NCI-H146 (cell line): ENCODE results near the gene FAR2.

ENCODE experiments used
- DNase-seq: peaks from one replicate; lab custom pipeline; 2025; lab: John Stamatoyannopoulos, UW

Gene FAR2

DNA sequence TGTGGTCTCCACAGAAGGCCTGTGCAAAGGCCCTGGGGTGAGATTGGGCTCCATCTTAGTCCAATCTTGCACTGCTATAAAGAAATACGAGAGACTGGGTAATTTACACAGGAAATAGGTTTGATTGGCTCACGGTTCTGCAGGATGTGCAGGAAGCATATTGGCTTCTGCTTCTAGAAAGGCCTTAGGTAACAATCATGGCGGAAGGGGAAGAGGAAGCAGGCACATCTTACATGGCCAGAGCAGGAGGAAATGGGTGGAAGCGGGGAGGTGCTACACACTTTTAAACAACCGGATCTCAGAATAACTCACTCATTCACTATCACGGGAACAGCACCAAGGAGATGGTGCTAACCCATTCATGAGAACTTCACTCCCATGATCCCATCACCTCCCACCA, 55.4 kb downstream of the FAR2 start:
- no peak for DNase-seq

DNA sequence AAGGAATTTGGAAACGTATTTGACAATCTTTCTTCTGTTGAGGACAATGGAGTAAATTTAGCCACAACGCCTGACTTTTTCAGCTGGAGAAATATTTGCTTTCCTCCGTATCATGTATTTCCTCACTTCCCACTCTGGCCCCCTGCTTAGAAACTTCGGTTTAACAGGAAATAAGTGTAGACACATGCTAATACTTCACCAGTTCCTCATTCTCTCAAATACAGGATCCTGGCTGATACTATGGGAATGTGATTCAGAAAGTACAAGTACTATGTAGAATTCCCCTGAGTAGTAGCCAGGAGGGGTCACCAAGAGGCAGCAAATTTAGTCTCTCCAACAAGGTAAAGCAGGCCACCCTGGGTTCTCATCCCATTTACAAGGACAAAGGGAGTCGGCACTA, 58.0 kb downstream of the FAR2 start:
- DNase-seq: no peak

DNA sequence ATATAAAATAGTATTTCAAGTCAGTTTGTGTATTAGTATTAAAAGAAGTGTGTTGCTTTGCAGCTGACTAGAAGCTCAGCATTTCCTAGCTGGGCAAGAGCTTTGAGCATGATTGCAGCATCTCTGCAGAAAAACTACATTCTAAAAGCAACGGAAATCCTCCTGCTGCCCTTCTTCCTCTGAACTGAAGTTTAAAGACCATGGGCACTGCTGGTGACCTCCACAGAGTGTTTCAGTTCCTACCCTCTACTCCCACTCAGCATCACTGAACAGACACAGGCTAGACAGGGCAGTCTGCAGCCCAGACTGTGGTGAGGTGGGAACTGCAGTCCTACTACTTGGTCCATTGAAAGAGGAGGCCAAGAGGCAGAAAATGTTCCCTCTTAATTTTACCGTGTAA, 59.0 kb downstream of the FAR2 start:
- no peak for DNase-seq

DNA sequence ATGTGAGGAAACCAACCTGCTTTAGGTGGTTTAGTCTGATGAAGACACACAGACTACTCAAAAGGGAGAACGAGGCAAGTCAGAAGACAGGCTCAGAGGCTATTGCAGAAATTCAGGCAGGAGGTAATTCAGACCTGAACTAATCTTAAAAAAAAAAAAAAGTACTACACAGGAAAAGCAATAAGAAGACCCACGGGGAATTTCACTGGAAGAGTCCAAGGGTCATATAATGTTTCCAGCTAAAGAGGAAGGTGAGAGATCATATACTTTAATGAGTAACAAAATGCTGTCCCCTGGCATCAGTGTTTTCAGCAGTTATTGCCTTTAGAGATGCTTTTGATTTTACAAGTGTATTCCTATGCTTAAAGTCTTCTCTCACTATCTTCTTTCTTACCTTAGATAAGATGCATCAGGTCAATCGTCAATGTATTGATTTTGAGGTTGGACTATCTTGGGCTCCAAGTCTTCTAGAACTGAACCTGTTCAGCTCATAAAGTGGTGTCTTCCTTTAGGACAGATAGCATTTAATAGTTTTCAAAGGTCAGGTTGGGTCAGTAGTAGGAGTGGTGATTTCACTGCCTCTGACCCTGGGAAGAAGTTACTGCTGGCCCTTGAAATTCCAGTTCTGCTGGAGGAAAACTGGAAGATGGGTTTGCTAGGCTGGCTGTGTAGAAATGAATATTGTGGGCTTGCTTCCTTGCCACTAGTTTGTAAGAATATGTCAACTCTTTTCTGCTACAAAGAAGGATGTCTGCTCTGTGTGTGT, 60.0 kb downstream of the FAR2 start:
- no peak for DNase-seq

DNA sequence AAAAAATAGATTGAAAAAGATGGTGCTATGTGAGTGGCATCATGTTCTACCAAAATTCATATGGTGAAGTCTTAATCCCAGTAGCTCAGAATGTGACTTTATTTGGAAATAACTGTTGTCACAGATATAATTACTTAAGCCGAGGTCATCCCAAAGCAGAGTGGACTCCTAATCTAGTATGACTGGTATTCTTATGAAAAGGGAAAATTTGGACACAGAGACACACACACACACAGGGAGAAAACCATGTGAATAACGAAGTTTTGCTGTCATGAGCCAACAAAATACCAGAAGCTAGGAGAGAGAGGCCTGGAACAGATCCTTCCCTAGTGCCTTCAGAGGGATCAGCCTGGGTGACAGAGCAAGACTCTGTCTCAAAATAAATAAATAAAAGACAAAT, 62.6 kb downstream of the FAR2 start:
- DNase-seq: no peak

DNA sequence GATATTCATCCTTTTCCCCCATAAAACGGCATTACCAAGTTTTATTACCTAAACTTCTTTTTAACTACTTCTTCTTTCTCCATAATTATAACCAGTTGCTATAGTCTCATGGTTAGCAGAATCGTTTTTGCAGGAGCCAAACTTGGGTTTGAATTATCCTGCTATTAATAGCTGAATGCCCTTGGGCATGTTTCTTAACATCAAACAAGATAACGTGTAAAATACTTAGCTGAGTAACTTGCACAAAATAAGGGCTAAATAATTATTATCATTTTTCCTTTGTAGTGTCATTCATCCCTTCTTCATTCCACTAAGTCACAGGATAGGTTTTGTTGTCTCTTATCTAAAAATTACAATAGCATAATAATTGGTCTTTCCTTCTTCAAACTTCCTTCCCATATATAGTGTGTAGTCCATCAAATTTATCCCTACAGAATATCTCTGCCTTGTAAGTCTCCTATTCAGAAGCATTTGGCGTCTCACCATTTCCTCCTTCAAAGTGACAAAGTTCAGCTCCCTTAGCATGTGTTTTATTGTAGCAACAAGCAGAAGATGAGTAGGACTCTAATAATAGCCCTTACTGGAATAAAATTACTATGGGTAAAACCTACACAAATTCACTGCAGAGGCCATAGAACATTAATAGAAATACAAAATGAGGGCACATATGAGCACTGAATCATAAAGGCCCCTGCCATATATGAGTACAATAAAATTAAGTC, 63.8 kb downstream of the FAR2 start:
- no peak for DNase-seq

DNA sequence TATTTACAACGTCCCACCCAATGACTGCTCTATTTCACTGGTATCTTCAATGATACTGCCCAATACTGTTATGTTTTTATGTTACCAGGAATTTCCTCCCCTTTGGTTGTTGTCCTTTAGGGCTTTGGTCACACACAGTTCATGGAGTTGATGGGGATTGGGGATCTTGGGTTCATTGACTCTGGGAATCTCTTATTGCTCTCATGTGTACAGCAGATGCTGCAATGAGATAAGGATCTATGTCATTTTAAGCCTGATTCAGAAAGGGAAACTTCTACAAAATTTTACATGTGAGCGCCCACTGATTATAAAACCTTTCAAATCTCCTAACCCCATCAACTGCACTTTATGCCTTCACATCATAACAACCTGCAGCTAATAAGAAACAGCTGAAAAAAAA, 67.2 kb downstream of the FAR2 start:
- DNase-seq: no peak

DNA sequence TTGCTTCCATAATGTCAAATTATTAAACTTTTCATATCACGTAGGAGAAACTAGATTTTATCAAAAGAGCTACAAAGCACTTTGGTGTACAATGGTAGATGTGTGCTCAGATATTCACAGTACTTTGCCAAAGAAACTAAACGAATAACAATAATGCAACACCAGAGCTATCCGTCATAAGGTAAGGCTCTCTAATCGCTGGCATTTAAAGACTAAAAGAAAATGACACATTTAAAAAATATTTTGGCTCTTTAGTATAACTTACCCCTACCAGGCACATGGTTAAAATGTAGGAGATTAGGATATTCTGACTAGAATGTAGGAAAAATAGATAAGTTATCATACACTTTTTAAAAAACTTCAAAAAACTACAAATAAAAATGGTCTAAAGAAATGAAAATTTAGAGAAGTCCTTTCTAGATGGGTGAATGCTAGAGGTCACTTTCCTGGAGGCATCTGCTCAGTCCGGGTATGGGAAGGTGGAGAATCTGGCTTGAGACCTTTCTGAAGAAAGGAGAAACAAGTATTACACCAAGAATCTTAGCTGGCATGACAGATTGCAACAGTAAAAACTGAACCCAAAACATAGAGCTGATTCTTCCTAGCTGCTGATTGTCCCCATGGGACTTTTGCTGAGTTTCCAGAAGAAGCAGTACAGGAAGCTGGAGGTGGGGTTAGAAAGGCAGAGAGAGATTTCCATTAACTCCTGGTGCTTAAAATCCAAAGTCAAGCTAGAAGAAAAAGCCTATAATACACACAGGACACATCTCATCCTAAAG, 67.9 kb downstream of the FAR2 start:
- no peak for DNase-seq

DNA sequence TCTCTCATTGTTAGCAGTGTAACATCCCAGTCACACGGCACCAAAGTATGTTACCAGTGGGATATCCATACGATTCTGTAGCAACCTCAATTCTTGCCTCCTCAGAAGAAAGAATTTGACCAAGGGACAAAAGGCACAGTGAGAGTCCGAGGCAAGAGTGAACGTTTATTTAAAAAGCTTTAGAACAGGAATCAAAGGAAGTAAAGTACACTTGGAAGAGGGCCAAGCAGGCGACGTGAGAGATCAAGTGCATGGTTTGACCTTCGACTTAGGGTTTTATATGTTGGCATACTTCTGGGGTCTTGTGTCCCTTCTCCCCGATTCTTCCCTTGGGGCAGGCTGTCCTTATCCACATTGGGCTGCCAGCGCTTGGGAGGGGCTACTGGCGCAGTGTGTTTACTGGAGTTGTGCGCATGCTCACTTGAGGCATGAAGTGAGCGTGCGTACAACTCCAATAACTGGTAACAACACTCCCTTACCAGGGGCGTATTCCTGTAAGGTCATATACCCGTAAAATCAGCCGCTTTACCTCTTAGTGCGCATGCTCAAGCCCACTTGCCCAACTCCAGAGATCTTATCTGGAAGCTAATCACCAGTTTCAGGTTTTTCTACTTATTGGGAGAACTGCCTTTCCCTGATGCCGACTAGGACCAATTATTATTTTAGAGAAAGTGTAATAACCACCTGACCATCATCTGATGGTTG, 71.7 kb downstream of the FAR2 start:
- DNase-seq: no peak

DNA sequence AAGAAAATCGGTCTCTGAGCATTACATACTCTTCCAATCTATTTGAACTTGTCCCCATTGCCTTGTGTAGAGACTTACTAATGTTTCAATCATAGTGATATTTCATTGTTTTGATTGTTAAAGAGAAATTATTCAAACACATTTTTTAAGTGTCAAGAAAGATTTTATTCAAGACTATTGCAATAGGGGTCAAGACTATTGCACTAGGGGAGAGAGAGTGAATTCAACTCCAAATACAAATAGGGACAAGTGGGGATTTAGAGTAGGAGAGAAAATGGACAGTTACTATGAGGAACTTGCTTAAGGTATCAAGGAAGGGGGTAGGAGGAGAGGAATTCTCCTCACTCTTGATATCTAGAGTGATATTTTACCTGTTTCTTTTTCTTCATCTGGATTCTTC, 73.1 kb downstream of the FAR2 start:
- no peak for DNase-seq

DNA sequence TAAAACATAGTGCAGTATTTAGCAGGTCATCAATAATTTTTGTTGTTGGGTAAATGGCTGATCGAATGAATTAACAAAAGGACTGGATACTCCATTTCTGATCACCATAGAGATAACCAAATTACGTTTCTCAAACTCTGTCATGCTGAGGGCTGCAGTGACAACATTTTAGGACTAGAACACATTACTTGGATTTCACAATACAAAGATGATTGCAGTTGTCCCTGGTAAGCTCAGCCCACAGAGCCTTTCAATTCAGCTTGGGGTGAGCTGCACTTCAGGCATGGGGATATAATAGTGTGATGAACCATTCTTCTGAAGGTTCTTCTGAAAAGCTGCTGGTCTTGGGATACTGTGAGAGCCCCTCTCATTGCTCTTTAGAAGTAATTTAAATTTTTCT, 74.3 kb downstream of the FAR2 start:
- no peak for DNase-seq

DNA sequence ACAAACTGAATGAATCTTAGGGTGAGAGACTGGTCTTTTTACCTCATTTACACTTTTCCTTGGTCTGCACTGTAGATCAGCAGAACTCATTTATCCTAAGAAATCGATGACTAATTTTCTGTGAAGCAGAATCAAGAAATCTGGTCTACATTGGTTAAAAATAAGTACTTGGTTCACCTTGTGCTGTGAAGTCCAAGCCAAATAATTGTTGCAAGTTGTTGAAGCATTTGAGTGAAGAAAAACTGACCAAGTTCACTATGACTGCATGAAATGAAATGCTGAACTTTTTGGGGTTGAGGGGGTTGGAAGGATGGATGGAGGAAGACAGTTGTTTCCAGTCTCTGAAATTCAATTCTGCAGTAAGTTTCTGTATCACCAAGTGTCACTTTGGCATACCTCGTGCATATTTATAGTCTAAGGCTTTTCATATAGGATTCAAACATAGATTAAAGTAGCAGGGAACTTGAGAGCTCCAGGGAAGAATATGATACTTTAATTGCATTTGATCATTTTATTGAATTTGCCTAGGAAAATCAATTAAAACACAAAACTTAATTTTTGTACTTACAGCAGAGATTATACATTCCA, 75.0 kb downstream of the FAR2 start:
- no peak for DNase-seq

DNA sequence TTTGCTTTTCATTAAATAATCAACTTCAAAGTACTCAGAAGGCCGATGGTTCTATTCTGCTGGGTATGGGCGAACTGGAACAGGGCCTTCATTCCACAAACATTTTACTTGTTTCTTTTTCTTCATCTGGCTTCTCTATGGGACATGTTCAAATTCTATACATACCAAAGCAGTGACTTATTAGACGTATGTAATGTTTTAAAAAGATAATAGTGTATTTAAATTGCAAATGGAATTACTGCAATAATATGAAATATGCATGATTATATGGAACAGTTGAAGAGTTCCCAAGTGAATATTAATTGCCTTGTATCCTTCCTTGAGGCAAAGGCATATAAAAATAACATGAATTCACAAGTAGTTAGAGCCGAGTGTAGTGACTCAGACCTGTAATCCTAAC, 75.5 kb downstream of the FAR2 start:
- DNase-seq: no peak

DNA sequence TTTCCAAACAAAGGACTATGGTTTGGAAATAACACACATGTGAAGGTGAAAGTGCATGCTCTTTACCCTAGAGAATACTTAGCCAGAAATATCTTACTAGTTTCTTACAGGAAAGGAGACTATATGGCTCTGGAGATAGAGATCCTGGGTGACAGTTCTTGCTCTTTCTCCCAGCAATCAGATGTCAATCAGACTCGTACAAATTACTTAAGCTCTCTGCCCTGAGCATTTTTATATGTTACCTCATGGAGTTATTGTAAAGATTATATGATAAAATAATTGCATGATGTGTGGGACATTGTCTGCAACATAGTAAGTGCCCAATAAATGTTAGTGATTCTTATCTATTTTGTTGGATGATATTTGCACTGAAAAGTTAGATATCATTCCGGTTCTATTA, 76.8 kb downstream of the FAR2 start:
- DNase-seq: no peak

DNA sequence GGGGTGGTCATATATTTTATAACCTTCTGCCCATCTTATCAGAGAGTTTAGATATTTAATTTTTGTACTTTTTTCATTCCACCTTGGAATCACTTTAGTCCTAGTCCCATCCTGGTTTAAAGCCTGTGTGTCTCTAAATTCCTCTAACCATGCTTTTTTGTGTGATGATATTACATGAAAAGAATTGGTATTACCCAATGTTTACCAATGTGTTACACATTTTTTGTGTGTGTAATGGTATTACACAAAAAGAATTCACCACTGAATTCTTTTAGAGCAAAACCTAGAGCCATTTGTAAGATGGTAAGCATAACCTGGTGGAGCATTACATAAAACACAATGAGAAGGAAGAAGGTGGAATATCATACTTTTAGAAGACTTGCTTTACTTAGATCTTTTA, 77.5 kb downstream of the FAR2 start:
- DNase-seq: no peak

DNA sequence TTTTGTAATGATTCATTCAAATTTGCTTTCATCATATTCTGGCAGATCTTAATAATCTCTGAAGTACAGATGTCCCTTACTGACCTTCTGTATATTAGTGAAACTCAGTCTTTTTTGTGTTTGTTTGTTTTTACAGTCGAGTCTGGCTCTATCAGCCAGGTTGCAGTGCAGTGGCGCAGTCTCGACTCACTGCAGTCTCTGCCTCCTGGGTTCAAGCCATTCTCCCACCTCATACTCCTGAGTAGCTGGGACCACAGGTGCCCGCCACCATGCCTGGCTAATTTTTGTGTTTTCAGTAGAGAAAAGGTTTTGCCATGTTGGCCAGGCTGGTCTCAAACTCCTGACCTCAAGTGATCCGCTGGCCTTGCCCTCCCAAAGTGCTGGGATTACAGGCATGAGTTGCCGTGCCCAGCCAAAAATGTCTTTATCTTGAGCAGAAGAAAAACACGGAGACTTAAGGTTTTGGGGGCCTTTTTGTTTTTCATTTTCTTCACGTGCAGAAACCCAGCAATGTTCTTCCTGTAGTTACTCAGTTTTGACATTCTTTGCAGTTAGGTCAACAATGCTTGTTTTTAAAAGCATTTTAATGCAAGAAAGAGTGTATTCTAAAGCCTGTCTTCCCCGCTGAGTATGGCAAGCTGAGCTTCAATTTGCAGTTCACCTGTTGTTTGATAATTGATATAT, 79.5 kb downstream of the FAR2 start:
- no peak for DNase-seq

DNA sequence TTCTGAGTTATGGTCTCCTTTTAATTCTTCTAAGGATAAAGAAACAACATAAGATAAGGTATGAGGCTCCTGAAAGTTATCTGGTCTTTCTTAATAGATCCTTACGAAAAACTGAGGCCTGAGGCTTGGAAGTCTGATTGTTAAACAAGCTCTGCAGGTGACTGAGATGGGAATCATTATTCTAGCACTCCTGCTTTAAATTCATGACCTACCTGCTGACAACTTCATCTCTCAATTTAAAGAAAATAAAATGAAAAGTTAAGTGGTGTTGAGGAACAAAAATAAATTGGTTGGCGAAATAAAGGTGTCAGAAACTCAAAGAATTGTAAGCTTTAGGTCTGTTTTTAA, 80.1 kb downstream of the FAR2 start:
- DNase-seq: no peak

DNA sequence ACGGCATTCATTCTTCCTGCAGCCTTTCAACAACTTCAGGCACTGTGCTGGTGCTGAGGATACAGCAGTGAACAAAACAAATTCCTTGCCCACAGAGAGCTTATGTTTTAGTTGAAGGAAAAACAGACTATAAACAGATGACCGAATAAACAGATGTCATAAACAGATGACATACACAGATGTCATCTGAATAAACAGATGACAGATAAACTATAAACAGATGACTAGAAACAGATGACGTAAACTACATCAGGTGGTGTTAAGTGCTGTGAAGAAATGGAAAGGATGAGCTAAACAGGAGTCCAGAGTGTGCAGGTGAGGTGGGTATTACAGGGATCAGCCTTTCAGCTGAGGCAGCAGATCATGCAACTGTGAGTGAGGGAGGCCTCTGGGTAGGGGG, 80.9 kb downstream of the FAR2 start:
- no peak for DNase-seq

DNA sequence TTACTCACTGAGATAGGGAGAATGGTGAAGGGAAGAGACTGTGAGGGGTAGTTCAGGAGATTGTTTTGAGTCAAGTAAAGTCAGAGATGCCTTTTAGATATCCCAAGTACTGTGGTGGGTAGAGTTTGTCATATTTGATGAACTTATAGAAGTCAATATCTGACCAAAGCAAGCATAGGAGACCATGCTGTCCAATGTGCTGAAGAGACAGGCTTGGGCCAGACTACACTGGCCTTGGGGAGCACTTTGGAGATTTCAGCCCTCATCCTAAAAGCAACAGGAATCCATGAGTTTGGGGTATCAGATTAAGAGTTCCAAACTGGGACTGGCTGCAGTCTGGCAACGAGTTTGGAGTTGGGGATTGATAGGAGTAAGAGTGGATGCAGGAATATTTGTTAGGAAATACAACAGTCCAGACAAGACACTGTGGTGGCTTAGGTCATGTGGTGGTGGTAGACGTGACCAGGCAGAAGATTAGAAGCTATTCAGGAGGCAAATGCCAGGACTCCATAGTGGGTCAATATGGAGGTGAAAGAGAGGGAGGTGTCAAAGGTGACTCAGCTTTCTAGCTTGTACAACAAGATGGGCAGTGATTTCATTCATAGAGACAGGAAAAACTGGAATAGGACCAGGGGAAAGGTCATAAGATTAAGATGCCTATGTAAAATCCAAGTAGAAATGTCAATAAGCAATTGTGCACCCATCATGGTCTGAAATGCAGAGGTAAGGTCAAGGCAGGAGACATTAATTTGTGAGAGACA, 81.9 kb downstream of the FAR2 start:
- DNase-seq: no peak

DNA sequence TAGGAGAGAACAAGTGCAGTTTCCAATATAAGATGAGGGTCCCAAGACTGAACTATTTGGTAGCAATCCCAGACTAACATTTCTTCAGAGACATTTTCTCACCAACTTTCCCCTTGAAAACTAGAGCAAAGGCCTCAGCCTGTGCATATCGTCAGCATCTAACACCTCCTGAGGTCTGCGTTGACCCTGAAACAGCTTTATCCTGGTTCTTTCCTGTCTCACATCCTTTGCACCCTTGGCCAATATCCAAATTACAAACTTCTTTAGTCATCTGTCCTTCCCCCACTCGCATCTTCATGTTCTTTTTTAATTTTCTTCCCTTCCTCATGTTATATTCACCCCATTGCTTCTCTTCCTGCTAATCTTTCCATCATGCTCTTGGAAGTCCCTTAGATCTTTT, 83.0 kb downstream of the FAR2 start:
- no peak for DNase-seq

DNA sequence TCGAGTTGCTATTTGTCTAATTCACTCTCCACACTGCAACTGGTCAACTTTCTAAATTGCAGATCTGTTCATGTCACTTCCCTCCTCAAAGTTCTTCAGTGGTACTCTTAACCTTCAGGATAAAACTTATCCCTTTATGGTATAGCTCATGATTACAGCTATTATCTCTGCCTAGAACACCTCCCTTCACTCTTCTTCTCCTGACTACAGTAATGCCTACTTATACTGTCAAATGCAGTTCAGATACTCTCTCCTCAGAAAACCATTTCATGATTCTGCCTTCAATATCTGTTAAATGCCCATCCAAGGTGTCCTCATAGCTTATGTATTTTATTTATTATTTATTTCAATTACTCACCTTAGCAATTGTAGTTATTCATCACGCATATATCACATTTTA, 85.5 kb downstream of the FAR2 start:
- no peak for DNase-seq
